ENCODE results near the gene SERGEF. TPM values are rescaled to one million over a fixed set of nuclear protein-coding genes. Genes with fewer than 3 reads are reported as not detected.

SERGEF gene
- total and polyA plus RNA-seq, 4 donors, result 12.0 to 17.9 (median 13.4) TPM

DNA sequence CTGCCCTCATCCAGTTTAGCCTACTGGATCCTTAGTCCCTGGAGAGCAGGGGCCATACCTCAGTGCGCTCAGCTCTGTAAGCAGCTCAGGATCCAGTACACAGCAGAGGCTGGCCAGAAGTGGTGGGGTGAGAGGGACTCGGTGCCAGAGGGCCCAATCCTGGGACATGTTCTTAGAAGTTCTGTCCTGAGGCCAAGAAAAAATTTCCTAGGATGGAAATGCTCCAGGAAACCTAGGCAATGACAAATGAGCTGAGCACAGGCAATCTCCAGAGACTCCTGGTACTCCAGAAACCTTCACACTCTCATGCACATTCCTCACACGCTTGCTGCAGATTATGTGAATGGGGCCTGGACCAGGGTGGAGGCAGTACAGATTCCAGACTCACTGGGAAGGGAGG lies 89.6 kb downstream of the SERGEF start:
- peaks cover 2 to 47% (median 40%) of the 10 kb centered on the region in 4 donors for H3K4me1 ChIP-seq (ENCODE audit: control insufficient read depth in 4 of 4, insufficient read depth in 4 of 4, low read length in 3 of 4)
- 87% methylated on average over 3 of the region's 3 CpGs for WGBS

DNA sequence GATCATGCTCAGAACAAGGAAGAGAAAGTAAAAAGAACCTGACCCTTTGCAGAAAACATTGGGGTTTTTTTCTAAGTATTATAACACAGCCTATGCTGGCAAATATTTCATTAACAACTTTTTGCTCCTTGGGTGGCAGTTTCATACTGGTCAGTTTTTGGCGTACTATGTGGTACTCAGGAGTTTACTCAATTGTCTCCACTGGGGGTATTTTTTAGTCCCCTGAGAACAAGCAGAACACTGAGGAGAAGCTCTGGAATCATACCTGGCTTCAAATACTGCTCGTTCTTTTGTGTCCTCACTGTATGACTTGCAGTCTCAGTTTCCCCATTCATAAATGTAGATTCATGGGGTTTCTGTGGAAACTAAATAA lies 90.4 kb downstream of the SERGEF start:
- peaks cover 0 to 2% (median 0%) of the 10 kb centered on the region in 4 donors for H3K36me3 ChIP-seq (ENCODE audit: control insufficient read depth in 4 of 4, insufficient read depth in 3 of 4, low read depth in 1 of 4, low read length in 3 of 4)
- H3K27me3 ChIP-seq (ENCODE audit: control insufficient read depth in 4 of 4, insufficient read depth in 4 of 4, low read length in 3 of 4), result no peaks in the 10 kb centered on the region
- H3K9me3 ChIP-seq (ENCODE audit: control insufficient read depth in 4 of 4, low read length in 3 of 4), result no peaks in the 10 kb centered on the region
- no peak overlapping the region for H3K9ac ChIP-seq (ENCODE audit: low read depth in 1 of 2, low read length in 2 of 2)
- 41% methylated on average over 2 of the region's 2 CpGs for WGBS
- no peak overlapping the region for H3K27ac ChIP-seq (ENCODE audit: low read depth in 1 of 2, low read length in 2 of 2)
- peaks cover 2 to 42% (median 36%) of the 10 kb centered on the region in 4 donors for H3K4me1 ChIP-seq (ENCODE audit: control insufficient read depth in 4 of 4, insufficient read depth in 4 of 4, low read length in 3 of 4)
- H3K4me3 ChIP-seq (ENCODE audit: low read depth in 1 of 3, low read length in 3 of 3), result no peak overlapping the region
- no peak for DNase-seq (ENCODE audit: low spot score)
- TF ChIP-seq MAX (IDR thresholded peaks at IDR 0.05), result no peak
- TF ChIP-seq HNF4A (conservative IDR thresholded peaks at IDR 0.05), result no peak
- TF ChIP-seq FOXA2 (IDR thresholded peaks at IDR 0.05), result no peak
- TF ChIP-seq HNF4G (IDR thresholded peaks at IDR 0.05), result no peak
- no peak for TF ChIP-seq JUND (IDR thresholded peaks at IDR 0.05)
- no peak for TF ChIP-seq SP1 (IDR thresholded peaks at IDR 0.05)
- TF ChIP-seq, protein P1, sequence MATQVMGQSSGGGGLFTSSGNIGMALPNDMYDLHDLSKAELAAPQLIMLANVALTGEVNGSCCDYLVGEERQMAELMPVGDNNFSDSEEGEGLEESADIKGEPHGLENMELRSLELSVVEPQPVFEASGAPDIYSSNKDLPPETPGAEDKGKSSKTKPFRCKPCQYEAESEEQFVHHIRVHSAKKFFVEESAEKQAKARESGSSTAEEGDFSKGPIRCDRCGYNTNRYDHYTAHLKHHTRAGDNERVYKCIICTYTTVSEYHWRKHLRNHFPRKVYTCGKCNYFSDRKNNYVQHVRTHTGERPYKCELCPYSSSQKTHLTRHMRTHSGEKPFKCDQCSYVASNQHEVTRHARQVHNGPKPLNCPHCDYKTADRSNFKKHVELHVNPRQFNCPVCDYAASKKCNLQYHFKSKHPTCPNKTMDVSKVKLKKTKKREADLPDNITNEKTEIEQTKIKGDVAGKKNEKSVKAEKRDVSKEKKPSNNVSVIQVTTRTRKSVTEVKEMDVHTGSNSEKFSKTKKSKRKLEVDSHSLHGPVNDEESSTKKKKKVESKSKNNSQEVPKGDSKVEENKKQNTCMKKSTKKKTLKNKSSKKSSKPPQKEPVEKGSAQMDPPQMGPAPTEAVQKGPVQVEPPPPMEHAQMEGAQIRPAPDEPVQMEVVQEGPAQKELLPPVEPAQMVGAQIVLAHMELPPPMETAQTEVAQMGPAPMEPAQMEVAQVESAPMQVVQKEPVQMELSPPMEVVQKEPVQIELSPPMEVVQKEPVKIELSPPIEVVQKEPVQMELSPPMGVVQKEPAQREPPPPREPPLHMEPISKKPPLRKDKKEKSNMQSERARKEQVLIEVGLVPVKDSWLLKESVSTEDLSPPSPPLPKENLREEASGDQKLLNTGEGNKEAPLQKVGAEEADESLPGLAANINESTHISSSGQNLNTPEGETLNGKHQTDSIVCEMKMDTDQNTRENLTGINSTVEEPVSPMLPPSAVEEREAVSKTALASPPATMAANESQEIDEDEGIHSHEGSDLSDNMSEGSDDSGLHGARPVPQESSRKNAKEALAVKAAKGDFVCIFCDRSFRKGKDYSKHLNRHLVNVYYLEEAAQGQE (IDR thresholded peaks at IDR 0.05), result no peak
- no peak for TF ChIP-seq RAD21 (IDR thresholded peaks at IDR 0.05)
- TF ChIP-seq EGR1 (IDR thresholded peaks at IDR 0.05; ENCODE audit: low read depth in 2 of 2), result no peak
- TF ChIP-seq ATF3 (IDR thresholded peaks at IDR 0.05), result no peak
- TF ChIP-seq GABPA (IDR thresholded peaks at IDR 0.05 in 1 of 2, conservative IDR thresholded peaks at IDR 0.05 in 1 of 2), result no peak
- no peak for TF ChIP-seq NR2F2 (IDR thresholded peaks at IDR 0.05)

More for the DNA sequence above, 89.6 kb downstream of the SERGEF start:
- H3K27me3 ChIP-seq (ENCODE audit: control insufficient read depth in 4 of 4, insufficient read depth in 4 of 4, low read length in 3 of 4), result no peaks in the 10 kb centered on the region
- H3K9ac ChIP-seq (ENCODE audit: low read depth in 1 of 2, low read length in 2 of 2), result no peak overlapping the region
- H3K27ac ChIP-seq (ENCODE audit: low read depth in 1 of 2, low read length in 2 of 2), result no peak overlapping the region
- H3K36me3 ChIP-seq (ENCODE audit: control insufficient read depth in 4 of 4, insufficient read depth in 3 of 4, low read depth in 1 of 4, low read length in 3 of 4), result no peaks in the 10 kb centered on the region
- no peak for DNase-seq (ENCODE audit: low spot score)
- TF ChIP-seq HNF4A (conservative IDR thresholded peaks at IDR 0.05) (no peak), ATF3 (IDR thresholded peaks at IDR 0.05) (no peak), GABPA (IDR thresholded peaks at IDR 0.05 in 1 of 2, conservative IDR thresholded peaks at IDR 0.05 in 1 of 2) (no peak), FOXA1 (IDR thresholded peaks at IDR 0.05) (no peak), TAF1 (conservative IDR thresholded peaks at IDR 0.05) (no peak), NR2F2 (IDR thresholded peaks at IDR 0.05) (no peak), RAD21 (IDR thresholded peaks at IDR 0.05) (no peak), YY1 (IDR thresholded peaks at IDR 0.05) (no peak), MAX (IDR thresholded peaks at IDR 0.05) (no peak)
- TF ChIP-seq, protein P1 (IDR thresholded peaks at IDR 0.05), result no peak
- TF ChIP-seq, protein P2, sequence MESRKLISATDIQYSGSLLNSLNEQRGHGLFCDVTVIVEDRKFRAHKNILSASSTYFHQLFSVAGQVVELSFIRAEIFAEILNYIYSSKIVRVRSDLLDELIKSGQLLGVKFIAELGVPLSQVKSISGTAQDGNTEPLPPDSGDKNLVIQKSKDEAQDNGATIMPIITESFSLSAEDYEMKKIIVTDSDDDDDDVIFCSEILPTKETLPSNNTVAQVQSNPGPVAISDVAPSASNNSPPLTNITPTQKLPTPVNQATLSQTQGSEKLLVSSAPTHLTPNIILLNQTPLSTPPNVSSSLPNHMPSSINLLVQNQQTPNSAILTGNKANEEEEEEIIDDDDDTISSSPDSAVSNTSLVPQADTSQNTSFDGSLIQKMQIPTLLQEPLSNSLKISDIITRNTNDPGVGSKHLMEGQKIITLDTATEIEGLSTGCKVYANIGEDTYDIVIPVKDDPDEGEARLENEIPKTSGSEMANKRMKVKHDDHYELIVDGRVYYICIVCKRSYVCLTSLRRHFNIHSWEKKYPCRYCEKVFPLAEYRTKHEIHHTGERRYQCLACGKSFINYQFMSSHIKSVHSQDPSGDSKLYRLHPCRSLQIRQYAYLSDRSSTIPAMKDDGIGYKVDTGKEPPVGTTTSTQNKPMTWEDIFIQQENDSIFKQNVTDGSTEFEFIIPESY (IDR thresholded peaks at IDR 0.05), result no peak
- H3K9me3 ChIP-seq (ENCODE audit: control insufficient read depth in 4 of 4, low read length in 3 of 4), result no peaks in the 10 kb centered on the region
- H3K4me3 ChIP-seq (ENCODE audit: low read depth in 1 of 3, low read length in 3 of 3), result no peak overlapping the region
